ENCODE measurements around the gene RHBDD2. TPM values are rescaled to one million over a fixed set of nuclear protein-coding genes. Genes with fewer than 3 reads are reported as not detected.
A peak's percentile ranks its signal among the peaks of the same experiment; 100 is the strongest.

RHBDD2 gene
- total and polyA plus RNA-seq, 4 experiments from 2014 or later: 47.1 to 119 (median 80.7) TPM

GRCh38 chr7:75916685-75917634, 38.1 kb downstream of the RHBDD2 start:
- Histone ChIP-seq H3K27ac (ENCODE audit: low read depth, low read length) (no peak overlapping the region), H3K4me1 (ENCODE audit: insufficient read depth, low read length) (peaks cover 42% of the 10 kb centered on the region), H3K36me3 (ENCODE audit: insufficient read depth, low read length) (no peaks in the 10 kb centered on the region), H3K4me3 (ENCODE audit: low read length in 2 of 2) (no peak overlapping the region), H3K9me3 (ENCODE audit: control insufficient read depth in 1 of 2, low read length in 2 of 2) (no peaks in the 10 kb centered on the region), H3K27me3 (ENCODE audit: insufficient read depth, low read length) (no peaks in the 10 kb centered on the region)
- intact Hi-C loops (cut with micrococcal nuclease): no loop called here
- Mint-ChIP-seq H3K9me3 (no peaks in the 10 kb centered on the region), H3K27ac (peak overlapping the region in 1 of 7 donors; percentile 32), H3K4me3 (peak overlapping the region in 7 of 8 donors; percentile 48 to 93 (median 91)), H3K36me3 (peaks cover 14 to 15% of the 10 kb centered on the region in 2 donors), H3K27me3 (no peaks in the 10 kb centered on the region), H3K4me1 (peaks cover 29 to 60% (median 44%) of the 10 kb centered on the region in 4 donors)
- ChIA-PET CTCF (ENCODE audit: partially characterized antibody) (interaction anchor here (1.2 to 1.5 kb wide), 2 partner anchors 104 to 131 kb away, joined by 3 to 6 read pairs; partner anchors contain the start of genes MDH2 and STYXL1), POLR2A (ENCODE audit: partially characterized antibody) (interaction anchor here (0.6 to 3.5 kb wide), 4 partner anchors 32 to 132 kb away, joined by 3 to 62 read pairs (median 3); partner anchors contain the start of gene RHBDD2)
- no peak for DNase-seq

- Mint-ChIP-seq H3K4me1 (peaks cover 27 to 57% (median 38%) of the 10 kb centered on the region in 4 donors), H3K27me3 (no peaks in the 10 kb centered on the region), H3K9me3 (no peaks in the 10 kb centered on the region), H3K36me3 (peaks cover 18 to 19% of the 10 kb centered on the region in 2 donors), H3K4me3 (peak overlapping the region in 1 of 8 donors; percentile 6), H3K27ac (peak overlapping the region in 2 of 7 donors; percentile 17 to 51)
- no peak overlapping the region for H3K27ac ChIP-seq (ENCODE audit: low read depth, low read length)
- DNase-seq: peak; percentile 20 to 68 (median 27)
- H3K9me3 ChIP-seq (ENCODE audit: control insufficient read depth in 1 of 2, low read length in 2 of 2): no peaks in the 10 kb centered on the region
- H3K36me3 ChIP-seq (ENCODE audit: insufficient read depth, low read length): no peaks in the 10 kb centered on the region
- ChIA-PET CTCF (ENCODE audit: partially characterized antibody) (no interaction called here), POLR2A (ENCODE audit: partially characterized antibody) (interaction anchor here (0.9 kb wide), 1 partner anchor 103 kb away, joined by 3 read pairs; no protein-coding TSS in a partner anchor)
- H3K4me3 ChIP-seq (ENCODE audit: low read length in 2 of 2): no peak overlapping the region
- peaks cover 32% of the 10 kb centered on the region for H3K4me1 ChIP-seq (ENCODE audit: insufficient read depth, low read length)
- H3K27me3 ChIP-seq (ENCODE audit: insufficient read depth, low read length): no peaks in the 10 kb centered on the region
- intact Hi-C loops (cut with micrococcal nuclease): no loop called here
Measured at GRCh38 chr7:75920431-75921161, 41.8 kb downstream of the RHBDD2 start.

- POLR2A ChIA-PET (ENCODE audit: partially characterized antibody): no interaction called here
Measured at GRCh38 chr7:75921479-75921878, 42.6 kb downstream of the RHBDD2 start.

GRCh38 chr7:75922966-75923603, 44.3 kb downstream of the RHBDD2 start:
- no peaks in the 10 kb centered on the region for H3K27me3 Mint-ChIP-seq
- Histone ChIP-seq H3K27ac (ENCODE audit: low read depth, low read length) (no peak overlapping the region), H3K4me1 (ENCODE audit: insufficient read depth, low read length) (peaks cover 18% of the 10 kb centered on the region), H3K27me3 (ENCODE audit: insufficient read depth, low read length) (no peaks in the 10 kb centered on the region), H3K9me3 (ENCODE audit: control insufficient read depth in 1 of 2, low read length in 2 of 2) (no peaks in the 10 kb centered on the region), H3K36me3 (ENCODE audit: insufficient read depth, low read length) (no peaks in the 10 kb centered on the region), H3K4me3 (ENCODE audit: low read length in 2 of 2) (no peak overlapping the region)
- POLR2A ChIA-PET (ENCODE audit: partially characterized antibody): interaction anchor here (1.3 kb wide), 1 partner anchor 8 kb away, joined by 5 read pairs; the partner anchor contains the start of gene POR
- no peaks in the 10 kb centered on the region for H3K9me3 Mint-ChIP-seq
- intact Hi-C loops (cut with micrococcal nuclease): no loop called here
- no peak overlapping the region for H3K27ac Mint-ChIP-seq
- H3K4me3 Mint-ChIP-seq: no peak overlapping the region
- DNase-seq: no peak
- CTCF ChIA-PET (ENCODE audit: partially characterized antibody): interaction anchor here (0.6 kb wide), 1 partner anchor 307 kb away, joined by 4 read pairs; no protein-coding TSS in a partner anchor
- H3K4me1 Mint-ChIP-seq: peaks cover 26 to 52% (median 27%) of the 10 kb centered on the region in 4 donors
- H3K36me3 Mint-ChIP-seq: peaks cover 18 to 22% of the 10 kb centered on the region in 2 donors

More at GRCh38 chr7:75921479-75921878, 42.6 kb downstream of the RHBDD2 start:
- no peak for DNase-seq
- H3K36me3 Mint-ChIP-seq: peaks cover 18 to 22% of the 10 kb centered on the region in 2 donors
- no peak overlapping the region for H3K4me3 Mint-ChIP-seq
- no peaks in the 10 kb centered on the region for H3K27me3 Mint-ChIP-seq
- no peak overlapping the region for H3K4me3 ChIP-seq (ENCODE audit: low read length in 2 of 2)
- no peaks in the 10 kb centered on the region for H3K36me3 ChIP-seq (ENCODE audit: insufficient read depth, low read length)
- intact Hi-C loops (cut with micrococcal nuclease): no loop called here
- no peaks in the 10 kb centered on the region for H3K9me3 Mint-ChIP-seq
- H3K4me1 ChIP-seq (ENCODE audit: insufficient read depth, low read length): peaks cover 23% of the 10 kb centered on the region
- H3K27ac ChIP-seq (ENCODE audit: low read depth, low read length): no peak overlapping the region
- CTCF ChIA-PET (ENCODE audit: partially characterized antibody): no interaction called here
- H3K9me3 ChIP-seq (ENCODE audit: control insufficient read depth in 1 of 2, low read length in 2 of 2): no peaks in the 10 kb centered on the region
- H3K27ac Mint-ChIP-seq: peak overlapping the region in 1 of 7 donors; percentile 62
- no peaks in the 10 kb centered on the region for H3K27me3 ChIP-seq (ENCODE audit: insufficient read depth, low read length)
- peaks cover 26 to 53% (median 31%) of the 10 kb centered on the region in 4 donors for H3K4me1 Mint-ChIP-seq

- Mint-ChIP-seq H3K27me3 (no peaks in the 10 kb centered on the region), H3K36me3 (peaks cover 16 to 17% of the 10 kb centered on the region in 2 donors), H3K4me3 (no peak overlapping the region), H3K27ac (no peak overlapping the region), H3K4me1 (peaks cover 25 to 53% (median 26%) of the 10 kb centered on the region in 4 donors), H3K9me3 (no peaks in the 10 kb centered on the region)
- Histone ChIP-seq H3K4me3 (ENCODE audit: low read length in 2 of 2) (no peak overlapping the region), H3K36me3 (ENCODE audit: insufficient read depth, low read length) (no peaks in the 10 kb centered on the region), H3K4me1 (ENCODE audit: insufficient read depth, low read length) (peaks cover 21% of the 10 kb centered on the region), H3K27me3 (ENCODE audit: insufficient read depth, low read length) (no peaks in the 10 kb centered on the region), H3K9me3 (ENCODE audit: control insufficient read depth in 1 of 2, low read length in 2 of 2) (no peaks in the 10 kb centered on the region), H3K27ac (ENCODE audit: low read depth, low read length) (no peak overlapping the region)
- no peak for DNase-seq
- CTCF ChIA-PET (ENCODE audit: partially characterized antibody): no interaction called here
- POLR2A ChIA-PET (ENCODE audit: partially characterized antibody): interaction anchor here (1.0 to 1.3 kb wide), 3 partner anchors 9 to 33 kb away, joined by 4 to 5 read pairs (median 5); partner anchors contain the start of gene POR
- intact Hi-C loops (cut with micrococcal nuclease): no loop called here
Measured at GRCh38 chr7:75924256-75924655, 45.4 kb downstream of the RHBDD2 start.

GRCh38 chr7:75924889-75925288, 46.1 kb downstream of the RHBDD2 start:
- peak overlapping the region in 1 of 7 donors; percentile 72 for H3K27ac Mint-ChIP-seq
- peak overlapping the region in 1 of 8 donors; percentile 10 for H3K4me3 Mint-ChIP-seq
- intact Hi-C loops (cut with micrococcal nuclease): no loop called here
- no peaks in the 10 kb centered on the region for H3K27me3 Mint-ChIP-seq
- no peak overlapping the region for H3K27ac ChIP-seq (ENCODE audit: low read depth, low read length)
- H3K4me1 Mint-ChIP-seq: peaks cover 19 to 53% (median 24%) of the 10 kb centered on the region in 4 donors
- H3K36me3 Mint-ChIP-seq: peaks cover 16 to 20% of the 10 kb centered on the region in 2 donors
- H3K36me3 ChIP-seq (ENCODE audit: insufficient read depth, low read length): no peaks in the 10 kb centered on the region
- no peak for DNase-seq
- no peaks in the 10 kb centered on the region for H3K27me3 ChIP-seq (ENCODE audit: insufficient read depth, low read length)
- H3K4me1 ChIP-seq (ENCODE audit: insufficient read depth, low read length): peaks cover 20% of the 10 kb centered on the region
- H3K9me3 Mint-ChIP-seq: no peaks in the 10 kb centered on the region
- CTCF ChIA-PET (ENCODE audit: partially characterized antibody): interaction anchor here (1.1 to 1.4 kb wide), 2 partner anchors 9 to 95 kb away, joined by 4 read pairs; no protein-coding TSS in a partner anchor
- H3K4me3 ChIP-seq (ENCODE audit: low read length in 2 of 2): no peak overlapping the region
- POLR2A ChIA-PET (ENCODE audit: partially characterized antibody): interaction anchor here (0.7 to 1.3 kb wide), 3 partner anchors 9 to 34 kb away, joined by 3 to 5 read pairs (median 4); partner anchors contain the start of gene POR
- no peaks in the 10 kb centered on the region for H3K9me3 ChIP-seq (ENCODE audit: control insufficient read depth in 1 of 2, low read length in 2 of 2)
